Breast epithelium (tissue), 3 donors: Measurements from ENCODE around the gene C1orf185.

Experiments
- POLR2AphosphoS5 ChIP-seq, 3 donors: sonication (generic); formaldehyde crosslinking; IDR thresholded peaks; one replicate each; pipeline ENCODE4 v1.6.1; 2017; ENCODE audit warnings: antibody characterized with exemption in 3 of 3
- TF ChIP-seq, protein P1 (sequence below), 3 donors: fragments of 450-650 bp; IDR thresholded peaks; one replicate each; pipeline ENCODE4 v1.5.1; 2016 to 2017; ENCODE audit warnings: antibody characterized with exemption in 3 of 3, mild to moderate bottlenecking in 3 of 3, moderate library complexity in 3 of 3

DNA sequence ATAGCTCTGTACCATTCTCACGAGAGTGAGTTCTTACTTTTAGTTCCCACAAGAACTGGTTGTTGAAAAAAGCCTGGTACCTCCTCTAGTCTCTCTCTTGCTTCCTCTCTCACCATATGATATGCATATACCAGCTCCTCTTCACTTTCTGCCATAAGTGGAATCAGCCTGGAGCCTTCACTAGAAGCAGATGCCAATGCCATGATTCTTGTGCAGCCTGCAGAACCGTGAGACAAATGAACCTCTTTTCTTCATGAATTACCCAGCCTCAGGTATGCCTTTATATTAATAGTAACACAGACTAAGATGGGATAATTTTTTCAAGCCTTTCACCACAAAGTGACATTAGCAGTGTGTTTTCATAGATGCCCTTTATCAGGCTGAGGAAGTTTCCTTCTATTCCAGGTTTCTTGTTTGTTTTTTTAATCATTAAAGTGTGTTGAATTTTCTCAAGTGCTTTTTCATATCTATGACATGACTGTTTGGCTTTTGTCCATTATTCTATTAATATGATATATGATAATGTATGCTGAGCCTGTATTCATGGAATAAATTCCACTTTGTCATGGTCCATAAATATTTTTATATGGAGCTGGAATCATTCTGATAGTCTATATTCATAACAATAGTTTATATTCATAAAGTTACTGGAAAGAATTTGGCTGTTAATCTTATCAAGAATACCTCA, 40.7 kb upstream of the C1orf185 start:
- TF ChIP-seq, protein P1, sequence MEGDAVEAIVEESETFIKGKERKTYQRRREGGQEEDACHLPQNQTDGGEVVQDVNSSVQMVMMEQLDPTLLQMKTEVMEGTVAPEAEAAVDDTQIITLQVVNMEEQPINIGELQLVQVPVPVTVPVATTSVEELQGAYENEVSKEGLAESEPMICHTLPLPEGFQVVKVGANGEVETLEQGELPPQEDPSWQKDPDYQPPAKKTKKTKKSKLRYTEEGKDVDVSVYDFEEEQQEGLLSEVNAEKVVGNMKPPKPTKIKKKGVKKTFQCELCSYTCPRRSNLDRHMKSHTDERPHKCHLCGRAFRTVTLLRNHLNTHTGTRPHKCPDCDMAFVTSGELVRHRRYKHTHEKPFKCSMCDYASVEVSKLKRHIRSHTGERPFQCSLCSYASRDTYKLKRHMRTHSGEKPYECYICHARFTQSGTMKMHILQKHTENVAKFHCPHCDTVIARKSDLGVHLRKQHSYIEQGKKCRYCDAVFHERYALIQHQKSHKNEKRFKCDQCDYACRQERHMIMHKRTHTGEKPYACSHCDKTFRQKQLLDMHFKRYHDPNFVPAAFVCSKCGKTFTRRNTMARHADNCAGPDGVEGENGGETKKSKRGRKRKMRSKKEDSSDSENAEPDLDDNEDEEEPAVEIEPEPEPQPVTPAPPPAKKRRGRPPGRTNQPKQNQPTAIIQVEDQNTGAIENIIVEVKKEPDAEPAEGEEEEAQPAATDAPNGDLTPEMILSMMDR (IDR thresholded peaks at IDR 0.05) = no peak
- no peak for TF ChIP-seq POLR2AphosphoS5 (IDR thresholded peaks at IDR 0.05)
